Spinal cord (tissue), 10 donors: ENCODE data around the gene STARD9. TPM values are rescaled to one million over a fixed set of nuclear protein-coding genes. Genes with fewer than 3 reads are reported as not detected.

ENCODE experiments used
- DNase-seq, 6 donors: peaks; one replicate each; pipeline versions ENCODE4 v3.0.0 to v3.0.0-alpha.2; 2013 to 2015; ENCODE audit warnings: low spot score in 6 of 6, low read depth in 4 of 6
- H3K27ac ChIP-seq: one replicate; pipeline ENCODE4 v1.5.1; 2013; ENCODE audit warnings: low read depth, low read length, control low read depth
- H3K27me3 ChIP-seq: one replicate; pipeline ENCODE4 v1.6.1; 2013; ENCODE audit warnings: low read length; ENCODE audit not compliant: control insufficient read depth, insufficient read depth
- H3K36me3 ChIP-seq: one replicate; pipeline ENCODE4 v1.6.1; 2013; ENCODE audit warnings: low read length; ENCODE audit not compliant: control insufficient read depth, insufficient read depth
- H3K4me1 ChIP-seq: one replicate; pipeline ENCODE4 v1.6.1; 2013; ENCODE audit warnings: low read length; ENCODE audit not compliant: control insufficient read depth, insufficient read depth
- H3K4me3 ChIP-seq: one replicate; pipeline ENCODE4 v1.5.1; 2013; ENCODE audit warnings: low read depth, low read length, control low read depth
- H3K9me3 ChIP-seq: one replicate; pipeline ENCODE4 v1.6.1; 2013; ENCODE audit warnings: low read length; ENCODE audit not compliant: control insufficient read depth, insufficient read depth
- WGBS: methylation state at CpG from one replicate; pipeline ENCODE4 v1.1.5; 2013; ENCODE audit warnings: missing lambda C conversion rate; ENCODE audit not compliant: insufficient coverage; 5-methylcytosine and 5-hydroxymethylcytosine counted together
- polyA plus RNA-seq, 2 donors: library from polyadenylated mRNA; unstranded; fragments of 120-200 nt; gene quantifications; one replicate each; pipeline ENCODE4 v1.2.1, GENCODE V29; 2013; ENCODE audit not compliant: insufficient read length in 2 of 2
- total RNA-seq, 2 donors: library from RNA; depleted of rRNA in 1 of 2; stranded (reverse); fragments of 120-200 nt in 1 of 2; fragments of >200 nt in 1 of 2; gene quantifications; one replicate each; pipeline versions ENCODE4 v1.2.3 to v1.2.4, GENCODE V29; 2013 to 2014
- donor health status: healthy.

Gene STARD9
- total and polyA plus RNA-seq, 4 donors, result 11.1 to 26.2 (median 16.9) TPM

GRCh38 chr15:42720071-42720470 lies 144.7 kb downstream of the STARD9 start:
- H3K36me3 ChIP-seq, result peaks cover 66% of the 10 kb centered on the region
- H3K27me3 ChIP-seq, result no peaks in the 10 kb centered on the region
- WGBS, result 100% methylated on average over 1 of the region's 3 CpGs
- H3K9me3 ChIP-seq, result no peaks in the 10 kb centered on the region
- no peaks in the 10 kb centered on the region for H3K4me1 ChIP-seq
- DNase-seq, result no peak
- no peak overlapping the region for H3K27ac ChIP-seq
- no peak overlapping the region for H3K4me3 ChIP-seq

- Histone ChIP-seq H3K4me3 (no peak overlapping the region), H3K9me3 (no peaks in the 10 kb centered on the region), H3K36me3 (peaks cover 76% of the 10 kb centered on the region), H3K27ac (no peak overlapping the region), H3K4me1 (no peaks in the 10 kb centered on the region), H3K27me3 (no peaks in the 10 kb centered on the region)
- DNase-seq, result no peak
- 92% methylated on average over 4 of the region's 6 CpGs for WGBS
Measured at GRCh38 chr15:42721016-42721415, 145.6 kb downstream of the STARD9 start.

- 71% methylated on average over 2 of the region's 3 CpGs for WGBS
- H3K27me3 ChIP-seq, result no peaks in the 10 kb centered on the region
- H3K27ac ChIP-seq, result no peak overlapping the region
Measured at GRCh38 chr15:42721916-42722315, 146.5 kb downstream of the STARD9 start.

DNA sequence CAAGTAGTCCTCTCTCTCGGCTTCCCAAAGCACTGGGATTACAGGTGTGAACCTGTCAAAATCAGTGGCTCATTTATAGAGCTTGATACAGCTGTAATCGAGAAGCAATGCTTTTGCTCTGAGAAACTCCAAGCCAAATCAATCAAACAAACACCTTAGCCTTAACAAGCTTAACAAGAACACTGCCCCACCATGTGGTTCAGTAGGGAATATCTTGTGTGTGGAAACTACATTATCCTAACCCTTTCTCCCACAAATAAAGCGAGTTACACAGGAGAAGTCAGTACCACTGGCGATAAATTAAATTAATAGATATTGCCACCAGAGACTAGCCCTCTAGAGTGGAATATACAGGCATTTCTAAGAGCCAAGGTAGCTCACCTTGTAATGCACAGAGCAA lies 147.7 kb downstream of the STARD9 start:
- Histone ChIP-seq H3K27ac (no peak overlapping the region), H3K36me3 (peaks cover 76% of the 10 kb centered on the region)
- WGBS, result no CpG with 5 or more reads among the region's 4 CpGs

More at GRCh38 chr15:42721916-42722315, 146.5 kb downstream of the STARD9 start:
- DNase-seq, result no peak
- H3K9me3 ChIP-seq, result no peaks in the 10 kb centered on the region
- peaks cover 6% of the 10 kb centered on the region for H3K4me1 ChIP-seq
- H3K36me3 ChIP-seq, result peaks cover 78% of the 10 kb centered on the region
- no peak overlapping the region for H3K4me3 ChIP-seq

GRCh38 chr15:42724276-42724675 lies 148.9 kb downstream of the STARD9 start:
- no peak overlapping the region for H3K4me3 ChIP-seq
- H3K36me3 ChIP-seq, result peaks cover 76% of the 10 kb centered on the region
- 100% methylated on average over 5 of the region's 6 CpGs for WGBS
- no peak overlapping the region for H3K27ac ChIP-seq
- peaks cover 13% of the 10 kb centered on the region for H3K4me1 ChIP-seq
- no peaks in the 10 kb centered on the region for H3K9me3 ChIP-seq
- H3K27me3 ChIP-seq, result no peaks in the 10 kb centered on the region
- no peak for DNase-seq

More for the DNA sequence above, 147.7 kb downstream of the STARD9 start:
- no peak overlapping the region for H3K4me3 ChIP-seq
- DNase-seq, result peak in 2 of 6 donors; percentile 17 to 28
- H3K9me3 ChIP-seq, result no peaks in the 10 kb centered on the region
- H3K27me3 ChIP-seq, result no peaks in the 10 kb centered on the region
- peaks cover 12% of the 10 kb centered on the region for H3K4me1 ChIP-seq

- H3K27me3 ChIP-seq, result no peaks in the 10 kb centered on the region
- peaks cover 75% of the 10 kb centered on the region for H3K36me3 ChIP-seq
- WGBS, result 95% methylated on average over 10 of the region's 12 CpGs
- no peak for DNase-seq
- H3K4me1 ChIP-seq, result peaks cover 13% of the 10 kb centered on the region
- H3K9me3 ChIP-seq, result no peaks in the 10 kb centered on the region
- H3K27ac ChIP-seq, result no peak overlapping the region
- H3K4me3 ChIP-seq, result no peak overlapping the region
Measured at GRCh38 chr15:42725331-42725903, 150.0 kb downstream of the STARD9 start.

GRCh38 chr15:42726114-42726513 lies 150.7 kb downstream of the STARD9 start:
- no peaks in the 10 kb centered on the region for H3K9me3 ChIP-seq
- no peak overlapping the region for H3K27ac ChIP-seq
- H3K27me3 ChIP-seq, result no peaks in the 10 kb centered on the region
- no peak for DNase-seq
- H3K4me1 ChIP-seq, result peaks cover 13% of the 10 kb centered on the region
- 83% methylated on average over 11 of the region's 11 CpGs for WGBS
- peaks cover 80% of the 10 kb centered on the region for H3K36me3 ChIP-seq
- H3K4me3 ChIP-seq, result no peak overlapping the region

GRCh38 chr15:42727750-42728381 lies 152.5 kb downstream of the STARD9 start:
- Histone ChIP-seq H3K4me3 (no peak overlapping the region), H3K27me3 (no peaks in the 10 kb centered on the region), H3K27ac (no peak overlapping the region), H3K4me1 (peaks cover 13% of the 10 kb centered on the region), H3K9me3 (no peaks in the 10 kb centered on the region), H3K36me3 (peaks cover 89% of the 10 kb centered on the region)
- WGBS, result 63% methylated on average over 12 of the region's 13 CpGs
- DNase-seq, result no peak

GRCh38 chr15:42728560-42728959 lies 153.2 kb downstream of the STARD9 start:
- WGBS, result 93% methylated on average over 3 of the region's 5 CpGs
- H3K4me1 ChIP-seq, result peaks cover 13% of the 10 kb centered on the region
- H3K4me3 ChIP-seq, result no peak overlapping the region
- H3K27me3 ChIP-seq, result no peaks in the 10 kb centered on the region
- peaks cover 93% of the 10 kb centered on the region for H3K36me3 ChIP-seq
- DNase-seq, result no peak
- H3K27ac ChIP-seq, result no peak overlapping the region
- H3K9me3 ChIP-seq, result no peaks in the 10 kb centered on the region

DNA sequence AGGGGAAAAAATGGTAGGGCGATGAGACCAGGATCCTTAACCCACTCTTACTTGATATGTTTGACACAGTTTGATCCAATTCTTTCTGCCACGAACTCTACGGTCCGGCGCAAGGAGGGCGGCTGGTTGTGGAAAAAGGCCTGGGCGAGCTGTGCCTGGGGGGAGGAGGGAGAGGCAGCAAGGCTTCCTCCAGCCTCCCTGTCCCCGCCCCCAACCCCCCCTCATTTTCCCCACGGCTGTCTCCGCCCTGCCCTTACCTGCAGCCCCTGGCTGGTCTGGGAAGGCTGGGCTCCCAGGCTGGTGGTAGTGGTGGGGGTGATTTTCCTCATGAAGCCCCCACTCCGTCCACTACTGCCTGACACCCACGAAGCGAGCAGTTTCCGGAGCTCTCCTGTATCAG lies 153.6 kb downstream of the STARD9 start:
- Histone ChIP-seq H3K9me3 (no peaks in the 10 kb centered on the region), H3K4me1 (peaks cover 13% of the 10 kb centered on the region), H3K36me3 (peaks cover 93% of the 10 kb centered on the region), H3K27ac (no peak overlapping the region), H3K27me3 (no peaks in the 10 kb centered on the region), H3K4me3 (no peak overlapping the region)
- 100% methylated on average over 2 of the region's 14 CpGs for WGBS
- no peak for DNase-seq
